HG03565 (cell line): ENCODE data around the gene ZMIZ1.

Experiments used
- ATAC-seq: cut with Tn5 transposase; IDR thresholded peaks from one replicate; pipeline ENCODE4 v1.9.1; 2021; ENCODE audit warnings: mild to moderate bottlenecking, moderate library complexity; ENCODE audit not compliant: unreplicated experiment

ZMIZ1 gene

GRCh38 chr10:79200346-79200745 is 131.6 kb downstream of the ZMIZ1 start:
- no peak for ATAC-seq

- ATAC-seq: no peak
Observed at GRCh38 chr10:79201706-79202105, 132.9 kb downstream of the ZMIZ1 start.

GRCh38 chr10:79202188-79203013 is 133.6 kb downstream of the ZMIZ1 start:
- no peak for ATAC-seq

GRCh38 chr10:79203014-79203644 is 134.4 kb downstream of the ZMIZ1 start:
- ATAC-seq: no peak

- ATAC-seq: no peak
Observed at GRCh38 chr10:79203833-79204232, 135.1 kb downstream of the ZMIZ1 start.

GRCh38 chr10:79206300-79207095 is 137.7 kb downstream of the ZMIZ1 start:
- no peak for ATAC-seq

DNA sequence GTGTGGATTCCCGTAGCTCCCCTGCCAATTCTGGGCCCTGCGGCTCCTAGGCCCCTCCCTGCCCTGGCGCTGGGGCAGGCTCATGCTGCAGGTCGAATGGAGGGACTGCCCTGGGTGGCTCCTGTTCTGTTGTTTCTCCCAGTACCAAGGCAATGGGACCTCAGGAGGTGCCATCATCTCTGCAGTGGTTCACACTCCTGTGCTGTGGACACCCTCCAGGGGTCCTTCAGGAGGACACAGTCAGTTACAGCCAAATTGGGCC is 138.3 kb downstream of the ZMIZ1 start:
- ATAC-seq: no peak

- no peak for ATAC-seq
Observed at GRCh38 chr10:79207726-79208125, 139.0 kb downstream of the ZMIZ1 start.

- no peak for ATAC-seq
Observed at GRCh38 chr10:79208251-79208983, 139.7 kb downstream of the ZMIZ1 start.

DNA sequence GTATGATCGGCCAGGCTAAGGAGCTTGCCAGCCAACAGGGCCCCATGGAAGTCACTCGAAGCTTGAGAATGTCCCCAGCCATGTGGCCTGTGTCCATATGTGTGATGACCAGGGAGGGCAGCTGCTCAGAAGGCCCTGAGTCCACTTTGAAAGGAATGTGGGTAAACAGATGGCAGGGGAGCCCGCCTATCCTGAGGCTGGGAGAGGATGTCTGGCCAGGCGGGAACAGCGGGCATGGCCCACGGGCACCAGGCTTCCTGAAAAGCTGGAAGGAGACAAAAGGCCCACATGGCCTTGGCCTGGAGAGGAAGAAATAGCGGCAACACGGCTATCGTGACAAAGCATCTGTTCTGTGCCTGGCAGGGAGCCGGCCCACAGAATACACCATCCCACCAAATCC is 140.6 kb downstream of the ZMIZ1 start:
- ATAC-seq: no peak

- no peak for ATAC-seq
Observed at GRCh38 chr10:79209831-79210230, 141.1 kb downstream of the ZMIZ1 start.

GRCh38 chr10:79210672-79211071 is 141.9 kb downstream of the ZMIZ1 start:
- ATAC-seq: no peak

DNA sequence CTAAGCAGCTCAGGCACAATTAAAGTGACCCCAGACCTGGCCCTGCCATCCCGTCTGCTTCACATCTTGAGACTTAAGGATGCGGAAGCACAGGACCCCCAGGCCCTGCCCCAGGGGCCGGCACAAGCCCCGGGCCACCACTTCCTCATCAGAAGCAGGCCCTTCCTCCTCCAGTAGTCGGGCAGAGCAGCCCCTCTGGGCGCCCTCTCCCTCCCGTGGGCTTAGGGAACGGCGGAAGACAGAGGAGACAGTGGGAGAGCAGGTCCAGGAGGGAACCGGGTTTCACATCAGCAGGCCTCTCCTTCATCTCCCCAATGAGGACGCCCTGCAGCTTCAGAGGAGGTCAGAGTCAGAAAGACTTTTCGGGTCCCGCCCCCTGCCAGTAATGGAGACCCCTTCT is 142.8 kb downstream of the ZMIZ1 start:
- no peak for ATAC-seq

DNA sequence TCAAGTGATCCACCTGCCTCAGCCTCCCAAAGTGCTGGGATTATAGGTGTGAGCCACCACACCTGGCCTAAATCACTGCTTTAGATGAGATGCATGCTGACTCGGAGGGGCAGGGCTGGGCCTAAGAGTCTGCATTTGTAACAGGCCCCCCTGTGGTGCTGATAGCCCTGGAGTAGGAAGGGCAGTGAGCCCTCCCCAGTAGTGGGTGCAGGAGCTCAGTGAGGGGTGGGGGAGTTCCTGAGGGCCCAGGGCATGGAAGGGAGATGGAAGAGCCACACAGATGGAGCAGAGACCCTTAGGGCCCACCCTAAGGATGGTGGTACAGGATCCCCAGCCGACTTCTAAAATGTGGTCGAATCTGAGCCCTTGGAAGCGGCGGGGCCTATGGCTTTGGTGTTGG is 146.8 kb downstream of the ZMIZ1 start:
- ATAC-seq: no peak

DNA sequence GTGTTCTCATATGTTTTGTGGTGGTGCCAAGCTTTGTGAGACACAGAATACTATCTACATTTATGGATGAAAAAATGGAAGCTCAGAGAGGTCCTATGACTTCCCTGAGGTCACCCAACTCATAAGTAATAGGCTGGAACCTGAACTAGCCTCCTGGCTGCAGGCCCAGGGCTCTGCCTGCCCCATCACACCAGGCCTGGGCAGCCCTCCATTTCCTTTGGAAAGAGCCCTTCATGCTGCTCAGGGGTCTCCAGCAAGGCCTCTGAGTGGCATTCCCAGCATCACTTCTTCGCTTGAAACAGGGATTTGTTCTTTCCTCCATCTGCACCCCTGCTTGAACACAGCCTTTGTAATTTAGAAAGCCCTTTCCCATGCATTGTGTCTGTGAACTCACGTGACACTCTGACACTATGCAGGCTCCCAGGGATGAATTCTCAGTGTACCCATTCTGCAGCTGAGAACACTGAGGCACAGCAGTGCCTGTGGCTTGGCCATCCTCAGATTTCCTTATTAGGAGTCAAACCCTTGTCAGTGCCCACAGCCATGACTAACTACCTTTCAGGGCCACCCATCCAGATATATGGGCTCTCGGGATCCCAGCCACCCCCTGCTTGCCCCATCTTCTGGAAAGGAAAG is 150.7 kb downstream of the ZMIZ1 start:
- no peak for ATAC-seq

DNA sequence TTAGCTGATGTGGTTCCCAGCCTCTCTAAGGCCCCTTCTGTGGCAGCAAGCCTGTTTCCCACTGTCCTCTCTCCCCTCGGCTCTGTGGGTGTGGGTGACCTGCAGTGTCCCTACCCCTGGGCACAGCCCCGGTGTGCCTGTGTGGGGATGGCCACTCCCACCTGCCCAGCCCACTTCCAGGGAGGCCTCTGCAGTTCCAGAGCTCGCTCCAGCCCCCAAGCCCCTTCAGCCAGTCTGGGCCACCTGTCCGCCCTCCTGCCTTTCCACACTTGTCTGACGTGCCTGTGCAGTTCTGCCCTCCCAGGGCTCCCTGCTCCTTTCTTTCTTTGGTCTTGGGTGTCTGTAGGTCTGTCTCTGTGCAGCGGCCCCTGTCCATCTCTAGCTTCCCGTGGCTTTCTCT is 151.5 kb downstream of the ZMIZ1 start:
- no peak for ATAC-seq

GRCh38 chr10:79221110-79222051 is 152.6 kb downstream of the ZMIZ1 start:
- no peak for ATAC-seq

DNA sequence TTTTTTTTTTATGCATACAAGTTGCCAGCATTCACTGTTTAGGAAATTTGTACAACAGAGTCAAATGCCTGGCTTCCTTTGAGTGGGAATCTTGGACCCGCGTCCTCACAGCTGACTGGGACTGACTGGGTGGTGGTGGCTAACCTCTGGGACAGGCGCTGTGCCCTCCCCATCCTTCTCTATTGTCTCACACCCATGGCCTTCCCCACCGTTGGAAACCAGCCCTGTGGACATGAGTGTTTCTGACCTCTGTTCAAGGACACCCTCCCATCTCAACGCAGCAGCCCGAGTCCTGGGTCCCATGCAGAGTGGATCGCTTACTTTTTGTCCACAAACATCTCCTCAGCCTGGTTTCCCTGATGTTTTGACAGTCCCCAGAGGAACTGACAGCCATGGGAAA is 153.4 kb downstream of the ZMIZ1 start:
- ATAC-seq: no peak

GRCh38 chr10:79223091-79224048 is 154.6 kb downstream of the ZMIZ1 start:
- no peak for ATAC-seq
